ENCODE data around the gene SHCBP1.

Gene SHCBP1

DNA sequence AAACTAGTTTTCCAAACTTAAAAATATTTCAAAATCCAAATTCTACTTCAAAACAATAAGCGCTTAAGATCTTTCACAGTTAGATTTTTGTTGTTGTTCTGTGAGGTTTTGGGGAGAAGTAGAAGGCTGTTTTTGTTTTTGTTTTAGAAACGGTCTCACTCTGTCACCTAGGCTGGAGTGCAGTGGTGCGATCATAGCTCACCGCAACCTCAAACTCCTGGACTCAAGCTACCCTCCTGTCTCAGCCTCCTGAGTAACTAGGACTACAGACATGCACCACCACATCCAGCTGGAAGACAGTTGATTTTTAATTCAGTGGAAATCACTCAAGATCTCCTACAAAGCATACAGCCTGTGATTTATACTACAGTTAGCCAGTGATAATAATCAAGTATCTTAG is 2.7 kb downstream of the SHCBP1 start:
- Histone ChIP-seq H3K27ac (ENCODE audit: low read depth, low read length) (no peak overlapping the region), H3K36me3 (ENCODE audit: control insufficient read depth in 5 of 5, insufficient read depth in 5 of 5, low read length in 5 of 5) (no peaks in the 10 kb centered on the region), H3K9ac (ENCODE audit: low read length in 5 of 5) (no peak overlapping the region)

DNA sequence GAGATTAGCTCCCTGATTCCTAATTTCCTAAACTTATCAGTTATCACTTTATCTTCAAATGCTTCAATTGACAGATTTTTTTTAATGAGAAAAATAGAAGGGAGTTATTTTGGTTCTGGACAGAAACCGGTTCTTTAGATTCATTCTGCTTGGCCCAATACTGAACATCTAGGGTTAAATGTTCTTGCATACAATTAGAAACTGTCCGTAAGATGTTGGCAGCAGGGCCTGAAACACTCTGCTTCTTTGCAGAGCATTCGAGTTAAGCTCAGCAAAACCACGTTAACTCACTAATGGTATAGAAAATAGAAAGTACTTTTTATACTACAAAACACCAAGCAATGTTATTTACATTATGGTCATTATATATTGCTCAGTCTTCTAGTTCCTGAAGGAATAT is 7.2 kb downstream of the SHCBP1 start:
- Histone ChIP-seq H3K9me3 (ENCODE audit: control insufficient read depth in 5 of 5, low read length in 5 of 5) (no peaks in the 10 kb centered on the region), H3K4me1 (ENCODE audit: control insufficient read depth in 5 of 5, insufficient read depth in 5 of 5, low read length in 5 of 5) (peaks cover 0 to 9% (median 0%) of the 10 kb centered on the region in 5 donors), H3K9ac (ENCODE audit: low read length in 5 of 5) (no peak overlapping the region), H3K27ac (ENCODE audit: low read depth, low read length) (no peak overlapping the region), H3K27me3 (ENCODE audit: control insufficient read depth in 5 of 5, insufficient read depth in 4 of 5, low read length in 5 of 5) (no peaks in the 10 kb centered on the region), H3K4me3 (ENCODE audit: low read depth in 1 of 5, low read length in 5 of 5) (no peak overlapping the region), H3K36me3 (ENCODE audit: control insufficient read depth in 5 of 5, insufficient read depth in 5 of 5, low read length in 5 of 5) (no peaks in the 10 kb centered on the region)

More for the DNA sequence above, 2.7 kb downstream of the SHCBP1 start:
- Histone ChIP-seq H3K4me3 (ENCODE audit: low read depth in 1 of 5, low read length in 5 of 5) (no peak overlapping the region), H3K9me3 (ENCODE audit: control insufficient read depth in 5 of 5, low read length in 5 of 5) (no peaks in the 10 kb centered on the region), H3K4me1 (ENCODE audit: control insufficient read depth in 5 of 5, insufficient read depth in 5 of 5, low read length in 5 of 5) (peaks cover 2 to 15% (median 12%) of the 10 kb centered on the region in 5 donors), H3K27me3 (ENCODE audit: control insufficient read depth in 5 of 5, insufficient read depth in 4 of 5, low read length in 5 of 5) (no peaks in the 10 kb centered on the region)

DNA sequence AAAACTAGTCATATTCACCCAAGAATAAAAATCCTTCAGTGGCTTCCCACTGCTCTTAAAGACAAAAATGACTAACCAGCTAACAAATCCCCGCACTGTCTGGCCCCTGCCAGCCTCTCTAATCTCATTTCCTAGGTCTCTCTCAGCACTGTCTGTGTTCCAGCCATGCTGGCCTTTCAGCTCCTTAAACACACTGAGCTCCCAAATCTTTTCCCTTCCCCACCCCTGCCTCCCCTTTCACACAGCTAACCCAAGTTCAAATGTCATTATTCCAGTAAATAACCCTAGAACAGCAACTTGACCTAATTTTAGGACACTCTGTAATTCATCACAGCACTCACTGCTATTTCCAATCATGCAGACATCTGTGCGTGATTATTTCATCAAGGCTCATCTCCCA is 7.8 kb downstream of the SHCBP1 start:
- peaks cover 0 to 9% (median 0%) of the 10 kb centered on the region in 5 donors for H3K4me1 ChIP-seq (ENCODE audit: control insufficient read depth in 5 of 5, insufficient read depth in 5 of 5, low read length in 5 of 5)
- no peak overlapping the region for H3K9ac ChIP-seq (ENCODE audit: low read length in 5 of 5)
- no peaks in the 10 kb centered on the region for H3K27me3 ChIP-seq (ENCODE audit: control insufficient read depth in 5 of 5, insufficient read depth in 4 of 5, low read length in 5 of 5)
- H3K36me3 ChIP-seq (ENCODE audit: control insufficient read depth in 5 of 5, insufficient read depth in 5 of 5, low read length in 5 of 5): no peaks in the 10 kb centered on the region
- no peak overlapping the region for H3K4me3 ChIP-seq (ENCODE audit: low read depth in 1 of 5, low read length in 5 of 5)
- no peak overlapping the region for H3K27ac ChIP-seq (ENCODE audit: low read depth, low read length)
- H3K9me3 ChIP-seq (ENCODE audit: control insufficient read depth in 5 of 5, low read length in 5 of 5): no peaks in the 10 kb centered on the region

DNA sequence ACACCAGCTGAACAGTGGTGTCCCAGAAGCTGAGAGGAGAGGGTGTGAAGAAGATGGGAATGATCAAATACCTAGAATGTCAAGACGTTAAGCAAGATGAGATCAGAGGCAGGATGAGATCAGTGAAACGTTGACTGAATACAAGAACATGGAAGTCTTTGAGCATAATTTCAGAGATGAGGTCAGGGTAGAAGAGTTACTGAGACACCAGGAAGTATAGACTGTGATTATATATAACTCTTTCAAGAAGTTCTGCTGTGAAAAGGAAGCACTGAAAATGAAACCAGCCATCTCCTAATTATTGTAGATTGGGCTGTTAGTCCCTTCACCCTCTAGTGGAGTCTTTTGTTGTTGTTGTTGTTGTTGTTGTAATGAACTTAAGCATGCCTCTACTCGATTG is 9.1 kb downstream of the SHCBP1 start:
- Histone ChIP-seq H3K27ac (ENCODE audit: low read depth, low read length) (no peak overlapping the region), H3K9me3 (ENCODE audit: control insufficient read depth in 5 of 5, low read length in 5 of 5) (no peaks in the 10 kb centered on the region), H3K4me3 (ENCODE audit: low read depth in 1 of 5, low read length in 5 of 5) (no peak overlapping the region), H3K27me3 (ENCODE audit: control insufficient read depth in 5 of 5, insufficient read depth in 4 of 5, low read length in 5 of 5) (no peaks in the 10 kb centered on the region), H3K4me1 (ENCODE audit: control insufficient read depth in 5 of 5, insufficient read depth in 5 of 5, low read length in 5 of 5) (peaks cover 0 to 9% (median 0%) of the 10 kb centered on the region in 5 donors), H3K36me3 (ENCODE audit: control insufficient read depth in 5 of 5, insufficient read depth in 5 of 5, low read length in 5 of 5) (no peaks in the 10 kb centered on the region), H3K9ac (ENCODE audit: low read length in 5 of 5) (no peak overlapping the region)

DNA sequence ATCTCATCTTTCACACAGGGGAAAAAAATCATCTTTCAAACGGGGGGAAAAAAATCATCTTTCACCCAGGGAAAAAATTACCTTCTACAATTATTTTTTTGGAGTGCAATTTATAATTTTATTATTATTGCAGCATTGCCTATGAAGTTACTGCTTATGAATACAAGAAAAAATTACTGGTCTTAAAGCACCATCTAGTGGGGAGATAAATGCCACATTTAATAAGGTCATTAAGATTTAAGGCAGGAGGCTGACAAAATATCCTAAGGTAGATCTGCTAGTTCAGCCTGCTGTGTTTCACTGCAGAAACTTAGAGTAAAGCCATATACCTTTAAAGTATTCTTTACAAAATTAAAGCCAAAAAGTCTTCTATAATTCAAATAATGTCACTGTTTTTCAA is 13.7 kb downstream of the SHCBP1 start:
- no peak overlapping the region for H3K9ac ChIP-seq (ENCODE audit: low read length in 5 of 5)

DNA sequence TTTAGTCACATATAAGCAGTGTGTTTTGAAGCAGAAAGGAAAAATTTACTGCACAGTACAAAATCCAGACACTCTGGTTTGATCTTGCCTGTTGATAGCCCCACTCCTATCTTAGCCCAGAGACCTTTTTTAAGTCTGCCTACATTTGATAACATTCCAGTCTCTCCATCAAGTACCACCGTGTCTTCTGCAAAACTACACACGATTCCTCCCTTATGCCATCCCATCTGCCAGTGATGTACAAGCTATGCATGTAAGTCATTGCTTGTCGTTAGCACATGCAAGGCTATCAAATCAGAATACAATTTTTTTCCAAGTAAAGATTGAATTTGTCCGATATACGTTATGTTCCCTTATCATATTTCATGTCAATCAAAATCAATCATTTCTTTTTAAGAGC is 14.9 kb downstream of the SHCBP1 start:
- no peak overlapping the region for H3K27ac ChIP-seq (ENCODE audit: low read depth, low read length)
- H3K36me3 ChIP-seq (ENCODE audit: control insufficient read depth in 5 of 5, insufficient read depth in 5 of 5, low read length in 5 of 5): no peaks in the 10 kb centered on the region
- H3K27me3 ChIP-seq (ENCODE audit: control insufficient read depth in 5 of 5, insufficient read depth in 4 of 5, low read length in 5 of 5): no peaks in the 10 kb centered on the region
- no peaks in the 10 kb centered on the region for H3K4me1 ChIP-seq (ENCODE audit: control insufficient read depth in 5 of 5, insufficient read depth in 5 of 5, low read length in 5 of 5)
- H3K9me3 ChIP-seq (ENCODE audit: control insufficient read depth in 5 of 5, low read length in 5 of 5): no peaks in the 10 kb centered on the region
- no peak overlapping the region for H3K9ac ChIP-seq (ENCODE audit: low read length in 5 of 5)
- no peak overlapping the region for H3K4me3 ChIP-seq (ENCODE audit: low read depth in 1 of 5, low read length in 5 of 5)

More for the DNA sequence above, 13.7 kb downstream of the SHCBP1 start:
- no peak overlapping the region for H3K4me3 ChIP-seq (ENCODE audit: low read depth in 1 of 5, low read length in 5 of 5)
- H3K27ac ChIP-seq (ENCODE audit: low read depth, low read length): no peak overlapping the region
- H3K4me1 ChIP-seq (ENCODE audit: control insufficient read depth in 5 of 5, insufficient read depth in 5 of 5, low read length in 5 of 5): no peaks in the 10 kb centered on the region
- no peaks in the 10 kb centered on the region for H3K9me3 ChIP-seq (ENCODE audit: control insufficient read depth in 5 of 5, low read length in 5 of 5)
- H3K27me3 ChIP-seq (ENCODE audit: control insufficient read depth in 5 of 5, insufficient read depth in 4 of 5, low read length in 5 of 5): no peaks in the 10 kb centered on the region
- no peaks in the 10 kb centered on the region for H3K36me3 ChIP-seq (ENCODE audit: control insufficient read depth in 5 of 5, insufficient read depth in 5 of 5, low read length in 5 of 5)

DNA sequence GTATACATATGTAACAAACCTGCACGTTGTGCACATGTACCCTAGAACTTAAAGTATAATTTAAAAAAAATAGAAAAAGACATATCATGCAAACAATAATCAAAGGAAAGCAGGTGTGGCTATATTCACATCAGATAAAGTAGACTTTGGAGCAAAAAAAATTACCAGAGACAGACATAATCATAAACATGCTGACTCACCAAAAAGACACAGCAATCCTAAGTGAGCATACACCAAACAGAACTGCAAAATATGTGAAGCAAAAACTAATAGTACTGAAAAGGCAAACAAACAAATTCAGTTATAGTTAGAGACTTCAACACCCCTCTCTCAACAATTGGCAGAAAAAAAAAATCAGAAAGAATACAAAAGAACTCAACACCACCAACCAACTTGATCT is 29.9 kb downstream of the SHCBP1 start:
- Histone ChIP-seq H3K9me3 (ENCODE audit: control insufficient read depth in 5 of 5, low read length in 5 of 5) (peaks cover 0 to 5% (median 2%) of the 10 kb centered on the region in 5 donors), H3K4me1 (ENCODE audit: control insufficient read depth in 5 of 5, insufficient read depth in 5 of 5, low read length in 5 of 5) (no peaks in the 10 kb centered on the region), H3K36me3 (ENCODE audit: control insufficient read depth in 5 of 5, insufficient read depth in 5 of 5, low read length in 5 of 5) (no peaks in the 10 kb centered on the region), H3K9ac (ENCODE audit: low read length in 5 of 5) (no peak overlapping the region), H3K27ac (ENCODE audit: low read depth, low read length) (no peak overlapping the region), H3K27me3 (ENCODE audit: control insufficient read depth in 5 of 5, insufficient read depth in 4 of 5, low read length in 5 of 5) (no peaks in the 10 kb centered on the region), H3K4me3 (ENCODE audit: low read depth in 1 of 5, low read length in 5 of 5) (no peak overlapping the region)

DNA sequence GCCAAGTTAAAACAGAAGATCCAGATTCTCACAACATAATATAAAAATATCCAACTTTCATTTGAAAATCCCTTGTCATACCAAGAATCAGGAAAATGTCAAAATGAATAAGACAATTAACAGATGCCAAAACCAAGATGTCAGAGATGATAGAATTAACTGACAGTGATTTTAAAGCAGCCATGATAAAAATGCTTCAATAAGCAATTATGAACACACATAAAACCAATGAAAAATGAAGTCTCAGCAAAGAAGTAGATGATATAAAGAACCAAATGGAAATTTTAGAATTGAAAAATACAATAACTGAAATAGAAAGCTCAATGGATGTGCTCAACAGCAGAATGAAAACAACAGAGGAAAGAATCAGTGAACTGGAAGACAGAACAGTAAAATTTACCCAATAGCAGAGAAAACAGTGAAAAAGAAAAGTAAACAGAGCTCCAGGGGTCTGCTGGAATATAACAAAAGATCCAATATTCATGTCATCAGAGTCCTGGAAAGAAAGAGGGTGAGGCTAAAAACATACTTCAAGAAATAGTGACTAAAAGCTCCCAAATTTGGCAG is 35.1 kb downstream of the SHCBP1 start:
- H3K36me3 ChIP-seq (ENCODE audit: control insufficient read depth in 5 of 5, insufficient read depth in 5 of 5, low read length in 5 of 5): peaks cover 0 to 3% (median 0%) of the 10 kb centered on the region in 5 donors
- H3K4me1 ChIP-seq (ENCODE audit: control insufficient read depth in 5 of 5, insufficient read depth in 5 of 5, low read length in 5 of 5): no peaks in the 10 kb centered on the region
- no peak overlapping the region for H3K9ac ChIP-seq (ENCODE audit: low read length in 5 of 5)
- H3K4me3 ChIP-seq (ENCODE audit: low read depth in 1 of 5, low read length in 5 of 5): no peak overlapping the region
- H3K27me3 ChIP-seq (ENCODE audit: control insufficient read depth in 5 of 5, insufficient read depth in 4 of 5, low read length in 5 of 5): no peaks in the 10 kb centered on the region
- peaks cover 2 to 14% (median 6%) of the 10 kb centered on the region in 5 donors for H3K9me3 ChIP-seq (ENCODE audit: control insufficient read depth in 5 of 5, low read length in 5 of 5)
- H3K27ac ChIP-seq (ENCODE audit: low read depth, low read length): no peak overlapping the region

DNA sequence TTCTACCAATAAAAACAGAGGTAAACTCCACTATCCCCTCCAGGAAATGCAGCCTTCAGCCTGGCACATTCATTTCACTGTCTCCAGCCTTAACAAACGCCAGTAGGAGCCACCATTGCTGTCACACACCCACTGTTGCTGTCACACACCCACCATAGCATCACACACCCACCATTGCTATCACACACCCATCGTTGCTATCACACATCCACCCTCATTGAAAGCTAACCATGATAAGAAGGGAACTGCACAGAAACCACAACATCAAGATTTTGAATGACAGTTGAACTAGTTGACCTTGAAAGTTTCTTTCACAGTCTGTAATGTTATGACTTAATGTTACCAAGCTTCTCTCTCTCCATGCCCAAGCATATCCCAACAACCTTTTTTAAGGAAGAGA is 38.1 kb downstream of the SHCBP1 start:
- H3K36me3 ChIP-seq (ENCODE audit: control insufficient read depth in 5 of 5, insufficient read depth in 5 of 5, low read length in 5 of 5): peaks cover 0 to 3% (median 0%) of the 10 kb centered on the region in 5 donors
- peaks cover 2 to 14% (median 6%) of the 10 kb centered on the region in 5 donors for H3K9me3 ChIP-seq (ENCODE audit: control insufficient read depth in 5 of 5, low read length in 5 of 5)
- no peak overlapping the region for H3K27ac ChIP-seq (ENCODE audit: low read depth, low read length)
- H3K4me1 ChIP-seq (ENCODE audit: control insufficient read depth in 5 of 5, insufficient read depth in 5 of 5, low read length in 5 of 5): no peaks in the 10 kb centered on the region
- H3K27me3 ChIP-seq (ENCODE audit: control insufficient read depth in 5 of 5, insufficient read depth in 4 of 5, low read length in 5 of 5): no peaks in the 10 kb centered on the region
- H3K9ac ChIP-seq (ENCODE audit: low read length in 5 of 5): no peak overlapping the region
- no peak overlapping the region for H3K4me3 ChIP-seq (ENCODE audit: low read depth in 1 of 5, low read length in 5 of 5)

DNA sequence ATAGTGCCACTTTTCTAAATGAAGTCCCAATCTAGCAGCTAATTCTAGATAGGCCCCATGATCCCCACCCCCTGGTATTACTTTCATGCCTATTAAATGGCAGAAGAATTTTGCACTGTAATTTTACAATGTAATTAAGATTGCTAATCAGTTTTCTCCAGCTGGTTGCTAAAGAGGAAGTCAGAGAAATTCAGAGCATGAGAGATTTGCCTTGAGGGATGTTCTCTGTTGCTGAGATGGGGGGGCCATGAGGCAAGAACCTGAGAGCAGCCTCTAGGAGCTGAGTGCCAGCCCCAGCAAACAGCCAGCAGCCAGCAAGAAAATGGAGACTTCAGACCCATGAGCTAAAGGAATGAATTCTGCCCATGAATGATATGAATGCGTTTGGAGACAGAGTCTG is 38.9 kb downstream of the SHCBP1 start:
- Histone ChIP-seq H3K9ac (ENCODE audit: low read length in 5 of 5) (no peak overlapping the region), H3K4me1 (ENCODE audit: control insufficient read depth in 5 of 5, insufficient read depth in 5 of 5, low read length in 5 of 5) (no peaks in the 10 kb centered on the region), H3K27me3 (ENCODE audit: control insufficient read depth in 5 of 5, insufficient read depth in 4 of 5, low read length in 5 of 5) (no peaks in the 10 kb centered on the region), H3K9me3 (ENCODE audit: control insufficient read depth in 5 of 5, low read length in 5 of 5) (peaks cover 2 to 14% (median 6%) of the 10 kb centered on the region in 5 donors), H3K27ac (ENCODE audit: low read depth, low read length) (no peak overlapping the region), H3K4me3 (ENCODE audit: low read depth in 1 of 5, low read length in 5 of 5) (no peak overlapping the region), H3K36me3 (ENCODE audit: control insufficient read depth in 5 of 5, insufficient read depth in 5 of 5, low read length in 5 of 5) (peaks cover 0 to 3% (median 0%) of the 10 kb centered on the region in 5 donors)
